Right renal cortex interstitium (tissue), 3 donors: ENCODE measurements around the gene SYT8. TPM values are rescaled to one million over a fixed set of nuclear protein-coding genes. Genes with fewer than 3 reads are reported as not detected.

Experiments used
- DNase-seq, 3 donors: peaks; one replicate each; pipeline ENCODE4 v3.0.0-alpha.2; 2013; ENCODE audit warnings: low read depth in 3 of 3, low spot score in 2 of 3
- polyA plus RNA-seq, 3 donors: library from polyadenylated mRNA; unstranded; fragments of 120-200 nt; gene quantifications; one replicate each; pipeline ENCODE4 v1.2.1, GENCODE V29; 2013; ENCODE audit not compliant: insufficient read length in 3 of 3

The SYT8 gene
- polyA plus RNA-seq, 3 donors: 0.33 TPM; not detected in 2

- no peak for DNase-seq
These were observed 9.0 kb downstream of the SYT8 start for GRCh38 chr11:1843796-1844195.

- DNase-seq: no peak
These were observed 9.7 kb downstream of the SYT8 start for GRCh38 chr11:1844221-1845094.

GRCh38 chr11:1845095-1845429 lies 10.3 kb downstream of the SYT8 start:
- no peak for DNase-seq

GRCh38 chr11:1845561-1846452 lies 11.0 kb downstream of the SYT8 start:
- no peak for DNase-seq

GRCh38 chr11:1846453-1846932 lies 11.7 kb downstream of the SYT8 start:
- DNase-seq: no peak

GRCh38 chr11:1847006-1847735 lies 12.4 kb downstream of the SYT8 start:
- DNase-seq: no peak

GRCh38 chr11:1847926-1848639 lies 13.3 kb downstream of the SYT8 start:
- DNase-seq: no peak

GRCh38 chr11:1848640-1849430 lies 14.0 kb downstream of the SYT8 start:
- no peak for DNase-seq

GRCh38 chr11:1851468-1852180 lies 16.8 kb downstream of the SYT8 start:
- no peak for DNase-seq

- no peak for DNase-seq
These were observed 17.6 kb downstream of the SYT8 start for GRCh38 chr11:1852271-1852876.

GRCh38 chr11:1852877-1853276 lies 18.1 kb downstream of the SYT8 start, which contains the start of gene LSP1:
Gene LSP1, plus strand, starts transcription at chr11:1853084. Its CDS starts 61 bp downstream, at chr11:1853145.
- no peak for DNase-seq

GRCh38 chr11:1853376-1854131 lies 18.8 kb downstream of the SYT8 start:
- no peak for DNase-seq

- DNase-seq: no peak
These were observed 19.6 kb downstream of the SYT8 start for GRCh38 chr11:1854132-1854948.

- no peak for DNase-seq
These were observed 20.4 kb downstream of the SYT8 start for GRCh38 chr11:1854949-1855885.

GRCh38 chr11:1855886-1856265 lies 21.1 kb downstream of the SYT8 start:
- no peak for DNase-seq
